NK-92 treated with Interleukin-12 subunit alpha and Interleukin-12 subunit beta, amount 100 ng/mL, for 24 hours (cell line): ENCODE measurements around the gene DHRS1.

Experiments
- DNase-seq: peaks from one replicate; lab custom pipeline; 2025; lab: John Stamatoyannopoulos, UW

The DHRS1 gene

GRCh38 chr14:24282736-24283135 is 16.8 kb downstream of the DHRS1 start:
- no peak for DNase-seq

GRCh38 chr14:24281636-24282035 is 17.9 kb downstream of the DHRS1 start:
- no peak for DNase-seq

GRCh38 chr14:24280797-24281460 is 18.7 kb downstream of the DHRS1 start:
- DNase-seq, result no peak

GRCh38 chr14:24279301-24280186 is 20.0 kb downstream of the DHRS1 start:
- no peak for DNase-seq

GRCh38 chr14:24278424-24278823 is 21.2 kb downstream of the DHRS1 start:
- no peak for DNase-seq

GRCh38 chr14:24277606-24278321 is 21.8 kb downstream of the DHRS1 start:
- no peak for DNase-seq

GRCh38 chr14:24277071-24277470 is 22.5 kb downstream of the DHRS1 start:
- no peak for DNase-seq

- peak; percentile 44 for DNase-seq
These were observed 25.5 kb downstream of the DHRS1 start for GRCh38 chr14:24274101-24274543.

GRCh38 chr14:24273422-24273998 is 26.1 kb downstream of the DHRS1 start:
- no peak for DNase-seq

- DNase-seq, result no peak
These were observed 27.1 kb downstream of the DHRS1 start for GRCh38 chr14:24272467-24272866.

GRCh38 chr14:24271834-24272263 is 27.7 kb downstream of the DHRS1 start:
- no peak for DNase-seq

- peak; percentile 88 for DNase-seq
These were observed 28.3 kb downstream of the DHRS1 start, which contains the start of gene RABGGTA for GRCh38 chr14:24271134-24271833. RABGGTA (minus strand) TSS chr14:24271597; CDS start chr14:24271115, 482 bp downstream.

GRCh38 chr14:24270537-24271133 is 28.9 kb downstream of the DHRS1 start:
- no peak for DNase-seq

GRCh38 chr14:24269910-24270536 is 29.6 kb downstream of the DHRS1 start:
- no peak for DNase-seq

- no peak for DNase-seq
These were observed 30.2 kb downstream of the DHRS1 start for GRCh38 chr14:24269368-24269767.

- DNase-seq, result no peak
These were observed 31.4 kb downstream of the DHRS1 start for GRCh38 chr14:24268225-24268624.

- no peak for DNase-seq
These were observed 32.1 kb downstream of the DHRS1 start for GRCh38 chr14:24267516-24267915.

- no peak for DNase-seq
These were observed 33.0 kb downstream of the DHRS1 start for GRCh38 chr14:24266344-24267244.

- no peak for DNase-seq
These were observed 35.3 kb downstream of the DHRS1 start for GRCh38 chr14:24264298-24264697.
